T-helper 2 cell treated with Interferon-gamma antibody and Interleukin-4, amounts not matched to agents 5 μg/mL and 100 μg/mL, for 36 hours (primary cell): Measurements from ENCODE around the gene LGALS4.
A peak's percentile ranks its signal among the peaks of the same experiment; 100 is the strongest.
"Not testable (repeated sequence)": the region's sequence is repeated elsewhere in the genome, so short reads cannot be mapped to it uniquely, and the experiment has no call there.

ENCODE experiments used
- DNase-seq: peaks from one replicate; pipeline ENCODE4 v3.0.0; 2021; ENCODE audit warnings: low spot score
- H3K27ac Mint-ChIP-seq: one replicate; pipeline ENCODE4 v1.8.0; 2021; ENCODE audit warnings: mild to moderate bottlenecking, mixed read lengths
- H3K27me3 Mint-ChIP-seq: one replicate; pipeline ENCODE4 v1.8.0; 2021; ENCODE audit warnings: low read depth, mixed read lengths
- H3K36me3 Mint-ChIP-seq: one replicate; pipeline ENCODE4 v1.8.0; 2021; ENCODE audit warnings: low read depth, mixed read lengths
- H3K4me1 Mint-ChIP-seq: one replicate; pipeline ENCODE4 v1.8.0; 2021; ENCODE audit warnings: low read depth, mixed read lengths
- H3K4me3 Mint-ChIP-seq: one replicate; pipeline ENCODE4 v1.8.0; 2022; ENCODE audit warnings: mild to moderate bottlenecking, moderate library complexity, mixed read lengths
- H3K9me3 Mint-ChIP-seq: one replicate; pipeline ENCODE4 v1.8.0; 2021; ENCODE audit warnings: mixed read lengths

The LGALS4 gene

DNA sequence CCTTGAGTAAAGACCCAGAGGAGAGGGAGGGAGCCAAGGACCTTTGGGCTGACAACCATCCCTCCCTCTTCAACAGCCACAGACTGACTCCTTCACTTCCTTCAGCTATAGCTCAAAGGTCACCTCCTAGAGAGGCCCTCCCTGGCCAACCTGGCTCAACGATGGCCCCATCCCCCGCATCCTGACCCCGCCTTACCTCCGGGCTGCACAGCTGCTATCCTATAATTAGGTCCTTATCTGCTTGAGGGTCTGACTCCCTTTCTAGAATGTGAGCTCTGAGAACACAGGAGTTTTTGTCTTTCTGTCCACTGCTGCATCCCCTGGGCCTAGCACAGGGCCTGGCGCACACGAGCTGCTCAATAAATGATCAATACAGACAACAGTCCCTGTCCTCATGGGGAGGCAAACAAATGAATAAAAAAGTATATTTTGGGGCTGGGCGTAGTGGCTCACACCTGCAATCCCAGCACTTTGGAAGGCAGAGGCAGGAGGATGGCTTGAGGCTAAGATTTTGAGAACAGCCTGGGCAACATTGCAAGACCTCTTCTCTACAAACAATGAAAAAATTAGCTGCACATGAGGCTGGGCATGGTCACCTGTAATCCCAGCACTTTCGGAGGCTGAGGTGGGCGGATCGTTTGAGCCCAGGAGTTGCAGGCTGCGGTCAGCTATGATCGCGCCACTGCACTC lies 6.6 kb upstream of the LGALS4 start:
- H3K27me3 Mint-ChIP-seq, result no peaks in the 10 kb centered on the region
- H3K4me3 Mint-ChIP-seq, result no peak overlapping the region
- H3K4me1 Mint-ChIP-seq, result peaks cover 4% of the 10 kb centered on the region
- DNase-seq, result no peak
- H3K9me3 Mint-ChIP-seq, result no peaks in the 10 kb centered on the region
- H3K36me3 Mint-ChIP-seq, result peaks cover 52% of the 10 kb centered on the region
- H3K27ac Mint-ChIP-seq, result no peak overlapping the region

DNA sequence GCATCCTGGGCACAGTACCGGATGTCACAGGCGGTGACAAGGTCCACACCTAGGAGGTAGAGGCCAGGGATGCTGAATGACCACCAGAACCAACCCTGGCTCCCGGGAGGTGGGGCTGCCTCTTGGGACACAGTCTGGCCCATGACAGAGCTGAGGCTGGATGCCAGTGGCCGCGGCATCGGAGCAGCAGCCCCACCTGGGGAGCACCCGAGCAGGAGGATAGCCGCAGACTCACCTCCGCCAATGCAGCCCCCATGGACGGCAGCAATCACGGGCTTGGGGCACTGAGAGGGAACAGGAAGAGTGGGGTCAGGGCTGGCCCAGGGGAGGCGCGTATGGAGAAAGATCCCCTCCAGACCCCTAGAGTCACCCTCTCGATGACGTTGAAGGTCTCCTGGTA lies 4.3 kb upstream of the LGALS4 start:
- H3K36me3 Mint-ChIP-seq, result peaks cover 30% of the 10 kb centered on the region
- no peaks in the 10 kb centered on the region for H3K4me1 Mint-ChIP-seq

DNA sequence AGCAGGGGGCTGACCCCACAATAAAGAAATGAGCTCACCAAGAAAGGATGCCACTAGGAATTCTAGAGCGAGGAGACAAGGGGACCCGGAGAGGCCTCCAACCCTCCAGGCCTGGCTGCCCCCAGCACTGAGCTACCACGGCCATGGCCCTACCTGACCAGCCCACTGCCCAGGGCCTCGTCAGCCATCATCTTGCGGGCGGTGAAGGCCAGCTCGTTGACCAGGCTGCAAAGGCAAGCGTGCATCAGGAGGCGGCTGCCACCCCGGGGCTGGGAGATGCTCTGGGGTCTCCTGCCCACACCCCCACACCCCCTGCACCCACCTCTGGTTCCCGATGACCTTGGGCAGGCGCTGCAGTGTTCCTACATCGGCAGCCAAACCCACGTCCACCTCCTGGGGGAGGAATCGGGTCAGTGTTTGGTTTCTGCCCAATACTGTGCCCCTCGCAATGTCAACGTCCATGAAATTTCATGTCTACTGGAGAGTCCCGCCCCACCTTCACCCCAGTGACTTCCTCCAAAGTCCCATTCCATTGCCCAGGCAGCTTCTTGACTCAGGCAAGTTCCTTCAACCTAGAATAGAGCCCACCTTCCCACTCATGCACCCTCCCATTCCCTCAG lies 3.5 kb upstream of the LGALS4 start:
- Mint-ChIP-seq H3K4me3 (no peak overlapping the region), H3K4me1 (no peaks in the 10 kb centered on the region), H3K27ac (no peak overlapping the region), H3K27me3 (no peaks in the 10 kb centered on the region), H3K36me3 (peaks cover 27% of the 10 kb centered on the region), H3K9me3 (no peaks in the 10 kb centered on the region)
- DNase-seq, result no peak

More for the DNA sequence above, 4.3 kb upstream of the LGALS4 start:
- DNase-seq, result no peak
- H3K9me3 Mint-ChIP-seq, result no peaks in the 10 kb centered on the region
- H3K27ac Mint-ChIP-seq, result no peak overlapping the region
- H3K4me3 Mint-ChIP-seq, result no peak overlapping the region
- H3K27me3 Mint-ChIP-seq, result no peaks in the 10 kb centered on the region

DNA sequence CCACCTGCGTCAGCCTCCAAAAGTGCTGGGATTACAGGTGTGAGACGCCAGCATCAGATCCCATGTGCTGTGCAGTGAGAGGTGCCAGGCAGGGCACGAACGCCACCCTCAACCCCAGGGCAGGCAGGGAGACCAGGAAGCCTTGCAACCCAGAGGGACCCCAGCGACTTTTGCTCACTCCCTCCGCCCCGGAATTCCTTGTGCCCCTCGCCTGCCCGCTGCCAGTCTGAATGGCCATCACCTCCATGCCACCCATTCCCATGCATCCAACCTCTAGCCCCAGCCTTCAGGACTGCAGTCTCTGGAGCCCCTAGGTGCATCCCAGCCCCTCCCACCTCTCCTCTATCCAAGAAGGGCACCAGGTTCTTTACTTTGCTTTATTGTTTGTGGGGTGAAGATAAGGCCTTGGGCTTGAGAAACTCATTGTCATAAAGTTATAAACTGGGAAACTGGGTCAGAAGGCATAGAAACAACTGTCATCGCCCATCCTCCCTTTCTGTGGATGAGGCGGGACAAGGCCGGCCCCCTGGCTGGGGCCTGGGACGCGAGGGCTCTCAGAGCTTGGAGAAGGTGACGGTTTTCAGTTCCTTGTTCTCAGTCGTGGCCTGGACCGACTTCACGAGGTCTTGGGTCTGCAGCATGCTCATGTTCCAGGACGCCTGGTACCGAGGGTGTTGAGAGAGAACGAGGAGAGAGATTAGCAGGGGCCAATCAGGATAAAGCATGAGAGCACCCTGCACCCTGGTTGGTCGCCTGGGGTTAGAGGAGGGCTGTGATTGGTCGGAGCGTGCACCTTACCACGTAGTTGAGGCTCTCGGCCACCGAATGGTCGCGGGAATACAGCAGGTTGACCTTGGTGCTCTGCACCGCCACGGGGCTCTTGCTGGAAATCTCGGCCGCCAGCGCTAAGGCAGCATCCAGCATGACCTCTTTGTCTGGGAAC lies 2.6 kb upstream of the LGALS4 start:
- Mint-ChIP-seq H3K27me3 (no peaks in the 10 kb centered on the region), H3K4me3 (no peak overlapping the region), H3K36me3 (peaks cover 22% of the 10 kb centered on the region), H3K27ac (no peak overlapping the region), H3K4me1 (no peaks in the 10 kb centered on the region), H3K9me3 (no peaks in the 10 kb centered on the region)
- no peak for DNase-seq

DNA sequence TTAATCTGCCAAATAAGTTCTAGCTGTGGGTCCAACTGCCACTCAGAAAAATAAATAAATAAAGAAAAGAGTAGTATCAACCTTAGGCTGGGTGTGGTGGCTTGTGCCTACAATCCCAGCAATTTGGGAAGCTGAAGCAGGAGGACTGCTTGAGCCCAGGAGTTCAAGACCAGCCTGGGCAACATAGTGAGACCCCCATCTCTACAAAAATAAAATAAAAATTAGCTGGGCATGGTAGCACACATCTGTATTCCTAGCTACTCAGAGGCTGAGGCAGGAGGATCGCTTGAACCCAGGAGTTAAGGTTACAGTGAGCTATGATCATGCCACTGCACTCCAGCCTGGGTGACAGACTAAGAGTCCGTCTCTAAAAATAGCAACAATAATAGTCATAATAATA lies 1.2 kb upstream of the LGALS4 start:
- not testable (repeated sequence) for H3K4me1 Mint-ChIP-seq, H3K27ac Mint-ChIP-seq, H3K27me3 Mint-ChIP-seq, H3K4me3 Mint-ChIP-seq, H3K9me3 Mint-ChIP-seq, DNase-seq
- H3K36me3 Mint-ChIP-seq, result peaks cover 18% of the 10 kb centered on the region

DNA sequence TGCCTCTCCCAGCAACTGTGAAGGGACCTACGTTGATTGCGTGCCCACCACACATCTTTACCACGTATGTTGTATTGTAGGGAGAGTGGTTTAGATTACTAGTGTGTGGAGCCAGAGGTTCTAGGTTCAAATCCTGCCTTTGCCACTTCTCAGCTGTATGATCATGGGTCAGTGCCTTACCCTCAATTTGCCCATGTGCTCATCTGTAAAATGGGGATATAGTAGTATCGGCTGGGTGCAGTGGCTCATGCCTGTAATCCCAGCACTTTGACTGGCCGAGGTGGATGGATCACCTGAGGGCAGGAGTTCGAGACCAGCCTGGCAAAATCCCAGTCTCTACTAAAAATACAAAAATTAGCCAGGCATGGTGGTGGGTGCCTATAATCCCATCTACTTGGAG lies 578 bp upstream of the LGALS4 start:
- no peak for DNase-seq
- H3K9me3 Mint-ChIP-seq, result no peaks in the 10 kb centered on the region
- H3K4me3 Mint-ChIP-seq, result no peak overlapping the region
- H3K4me1 Mint-ChIP-seq, result no peaks in the 10 kb centered on the region
- no peaks in the 10 kb centered on the region for H3K27me3 Mint-ChIP-seq
- H3K27ac Mint-ChIP-seq, result no peak overlapping the region
- peaks cover 18% of the 10 kb centered on the region for H3K36me3 Mint-ChIP-seq

DNA sequence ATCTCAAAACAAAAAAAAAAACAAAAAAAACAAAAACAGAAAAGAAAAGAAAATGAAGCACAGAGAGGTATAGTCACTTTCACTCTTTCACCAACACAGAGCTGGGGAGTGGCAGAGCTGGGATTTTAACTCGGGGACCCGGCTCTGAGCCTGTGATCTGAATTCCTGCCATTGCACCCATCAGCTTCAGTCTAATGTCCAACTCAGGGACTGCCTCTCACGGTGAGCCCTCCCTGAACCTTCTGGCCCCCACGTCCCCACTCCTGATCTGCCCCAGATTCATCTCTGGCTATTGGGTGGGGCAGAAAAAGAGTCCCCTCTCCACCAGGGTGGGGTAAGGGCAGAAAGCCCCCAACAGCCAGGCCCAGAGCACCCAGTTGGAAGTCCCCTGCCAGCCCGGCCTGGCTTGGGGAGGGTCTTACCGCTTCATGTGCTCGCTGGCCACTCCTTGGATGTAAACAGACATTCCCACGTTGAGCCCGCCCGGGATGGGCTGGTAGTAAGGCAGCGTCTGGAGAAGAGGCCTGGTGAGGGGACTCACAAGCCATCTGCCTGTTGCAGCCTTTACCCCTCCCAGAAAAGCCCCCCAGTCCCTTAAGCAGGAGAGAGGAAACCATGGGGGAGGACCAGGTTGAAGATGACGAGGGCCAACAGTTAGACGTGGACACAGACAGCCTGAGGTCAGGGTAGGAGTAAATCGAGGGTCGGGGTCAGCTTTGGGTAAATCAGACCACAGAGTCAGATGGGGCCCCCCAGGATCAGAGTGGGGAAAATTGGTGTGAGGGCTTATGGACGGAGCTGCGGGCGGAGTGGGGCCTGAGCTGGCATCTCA lies 520 bp downstream of the LGALS4 start:
- H3K4me3 Mint-ChIP-seq, result no peak overlapping the region
- H3K36me3 Mint-ChIP-seq, result peaks cover 14% of the 10 kb centered on the region
- no peaks in the 10 kb centered on the region for H3K27me3 Mint-ChIP-seq
- H3K27ac Mint-ChIP-seq, result no peak overlapping the region
- no peaks in the 10 kb centered on the region for H3K4me1 Mint-ChIP-seq
- no peak for DNase-seq
- no peaks in the 10 kb centered on the region for H3K9me3 Mint-ChIP-seq

DNA sequence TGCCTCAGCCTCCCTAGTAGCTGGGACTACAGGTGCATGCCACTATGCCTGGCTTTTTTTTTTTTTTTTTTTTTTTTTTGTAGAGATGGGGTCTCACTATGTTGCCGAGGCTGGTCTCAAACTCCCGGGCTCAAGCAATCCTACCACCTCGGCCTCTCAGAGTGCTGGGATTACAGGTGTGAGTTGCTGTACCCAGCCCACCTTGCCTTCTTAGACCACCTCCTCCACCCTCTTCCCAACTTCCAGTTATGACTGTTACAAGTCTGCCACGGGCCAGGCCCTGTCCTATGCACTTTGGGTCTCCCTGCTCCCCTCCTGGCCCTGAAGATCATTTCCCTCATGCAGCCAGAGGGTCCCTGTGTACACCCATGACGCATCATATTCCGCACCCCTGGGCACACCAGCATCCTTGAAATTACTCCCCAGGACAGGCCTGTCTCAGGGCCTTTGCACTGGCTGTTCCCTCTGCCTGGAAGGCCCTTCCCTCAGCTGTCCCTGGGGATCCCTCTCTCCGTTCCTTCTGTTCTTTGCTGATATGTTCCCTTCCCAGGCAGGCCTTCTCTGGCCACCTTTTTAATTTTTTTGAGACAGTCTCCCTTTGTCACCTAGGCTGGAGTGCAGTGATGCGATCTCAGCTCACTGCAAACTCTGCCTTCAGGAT lies 3.0 kb downstream of the LGALS4 start:
- H3K27me3 Mint-ChIP-seq, result no peaks in the 10 kb centered on the region
- H3K9me3 Mint-ChIP-seq, result no peaks in the 10 kb centered on the region
- H3K4me1 Mint-ChIP-seq, result peaks cover 5% of the 10 kb centered on the region
- H3K27ac Mint-ChIP-seq, result no peak overlapping the region
- DNase-seq, result no peak
- H3K4me3 Mint-ChIP-seq, result no peak overlapping the region
- H3K36me3 Mint-ChIP-seq, result no peaks in the 10 kb centered on the region

DNA sequence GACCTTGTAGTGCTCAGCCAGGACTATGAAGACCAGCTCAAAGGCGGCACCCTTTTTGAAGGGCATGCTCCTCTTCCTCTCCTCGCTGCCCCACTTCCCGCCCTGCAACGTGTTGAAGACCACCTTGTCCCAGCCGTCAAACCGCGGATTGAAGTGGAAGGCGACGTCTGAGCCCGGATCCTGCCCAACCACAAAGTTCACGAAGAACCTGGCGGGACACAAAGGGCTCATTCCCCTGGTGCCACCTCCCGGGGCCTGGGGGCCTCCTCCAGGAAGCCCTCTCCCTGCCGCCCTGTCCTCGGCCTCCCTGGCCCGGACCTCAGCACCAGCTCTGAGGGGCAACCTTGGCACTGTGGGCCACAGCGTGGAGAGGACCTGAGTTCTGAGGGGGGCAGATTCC lies 4.0 kb downstream of the LGALS4 start:
- Mint-ChIP-seq H3K27me3 (no peaks in the 10 kb centered on the region), H3K4me3 (no peak overlapping the region), H3K9me3 (no peaks in the 10 kb centered on the region), H3K36me3 (no peaks in the 10 kb centered on the region), H3K27ac (no peak overlapping the region), H3K4me1 (peaks cover 5% of the 10 kb centered on the region)
- DNase-seq, result no peak

DNA sequence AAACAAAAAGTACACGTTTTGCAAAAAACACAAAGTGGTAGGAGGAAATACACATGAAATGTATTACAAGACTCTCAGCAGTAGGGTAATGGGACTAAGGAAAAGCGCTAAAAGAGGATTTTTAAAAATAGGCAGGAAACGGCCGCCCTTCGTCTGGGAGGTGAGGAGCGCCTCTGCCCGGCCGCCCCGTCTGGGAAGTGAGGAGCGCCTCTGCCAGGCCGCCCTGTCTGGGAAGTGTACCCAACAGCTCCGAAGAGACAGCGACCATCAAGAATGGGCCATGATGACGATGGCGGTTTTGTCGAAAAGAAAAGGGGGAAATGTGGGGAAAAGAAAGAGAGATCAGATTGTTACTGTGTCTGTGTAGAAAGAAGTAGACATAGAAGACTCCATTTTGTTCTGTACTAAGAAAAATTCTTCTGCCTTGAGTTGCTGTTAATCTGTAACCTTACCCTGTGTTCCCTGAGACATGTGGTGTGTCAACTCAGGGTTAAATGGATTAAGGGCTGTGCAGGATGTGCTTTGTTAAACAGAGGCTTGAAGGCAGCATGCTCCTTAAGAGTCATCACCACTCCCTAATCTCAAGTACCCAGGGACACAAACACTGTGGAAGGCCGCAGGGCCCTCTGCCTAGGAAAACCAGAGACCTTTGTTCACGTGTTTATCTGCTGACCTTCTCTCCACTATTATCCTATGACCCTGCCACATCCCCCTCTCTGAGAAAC lies 5.2 kb downstream of the LGALS4 start:
- H3K27me3 Mint-ChIP-seq, H3K4me3 Mint-ChIP-seq, DNase-seq, H3K27ac Mint-ChIP-seq, H3K9me3 Mint-ChIP-seq, H3K4me1 Mint-ChIP-seq, H3K36me3 Mint-ChIP-seq: not testable (repeated sequence)

DNA sequence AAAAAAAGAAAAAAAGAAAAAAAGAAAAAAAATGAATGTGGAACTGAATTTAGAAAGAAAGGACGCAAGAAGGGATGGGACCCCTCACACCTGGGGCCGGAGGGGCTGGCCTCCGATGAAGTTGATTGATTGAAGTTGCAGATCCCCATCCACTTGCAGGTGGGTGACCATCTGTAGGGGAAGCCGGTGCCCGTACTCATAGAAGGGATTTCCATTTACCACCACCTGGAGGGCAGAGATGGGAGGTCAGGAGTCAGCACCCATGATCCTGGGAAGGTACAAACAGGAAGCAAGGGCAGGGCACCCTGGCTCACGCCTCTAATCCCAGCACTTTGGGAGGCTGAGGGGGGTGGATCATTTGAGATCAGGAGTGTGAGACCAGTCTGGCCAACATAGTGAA lies 6.4 kb downstream of the LGALS4 start:
- Mint-ChIP-seq H3K4me1 (peaks cover 5% of the 10 kb centered on the region), H3K27ac (no peak overlapping the region), H3K4me3 (no peak overlapping the region), H3K36me3 (no peaks in the 10 kb centered on the region), H3K27me3 (no peaks in the 10 kb centered on the region), H3K9me3 (no peaks in the 10 kb centered on the region)
- no peak for DNase-seq

DNA sequence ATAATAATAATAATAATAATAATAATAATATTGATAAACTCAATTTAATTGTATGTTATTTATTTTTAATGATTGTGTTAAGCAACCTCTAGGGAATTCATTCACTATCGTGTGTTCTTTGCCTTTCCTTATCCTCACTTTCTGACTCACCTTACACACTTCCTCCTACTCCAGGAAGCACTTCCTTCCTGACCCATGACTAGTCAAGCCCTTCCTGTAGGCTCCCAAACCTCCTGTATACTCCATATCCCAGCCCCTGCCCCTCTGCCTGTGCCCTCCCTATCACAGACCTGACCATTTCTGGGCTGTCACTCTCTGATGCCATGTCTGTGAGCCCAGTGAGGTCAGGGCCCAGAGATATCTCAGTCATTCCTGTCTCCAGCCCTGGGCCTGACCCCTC lies 7.6 kb downstream of the LGALS4 start:
- H3K4me3 Mint-ChIP-seq, result no peak overlapping the region
- no peaks in the 10 kb centered on the region for H3K27me3 Mint-ChIP-seq
- H3K27ac Mint-ChIP-seq, result peak overlapping the region; percentile 58
- DNase-seq, result no peak
- no peaks in the 10 kb centered on the region for H3K36me3 Mint-ChIP-seq
- no peaks in the 10 kb centered on the region for H3K9me3 Mint-ChIP-seq
- H3K4me1 Mint-ChIP-seq, result peaks cover 5% of the 10 kb centered on the region

DNA sequence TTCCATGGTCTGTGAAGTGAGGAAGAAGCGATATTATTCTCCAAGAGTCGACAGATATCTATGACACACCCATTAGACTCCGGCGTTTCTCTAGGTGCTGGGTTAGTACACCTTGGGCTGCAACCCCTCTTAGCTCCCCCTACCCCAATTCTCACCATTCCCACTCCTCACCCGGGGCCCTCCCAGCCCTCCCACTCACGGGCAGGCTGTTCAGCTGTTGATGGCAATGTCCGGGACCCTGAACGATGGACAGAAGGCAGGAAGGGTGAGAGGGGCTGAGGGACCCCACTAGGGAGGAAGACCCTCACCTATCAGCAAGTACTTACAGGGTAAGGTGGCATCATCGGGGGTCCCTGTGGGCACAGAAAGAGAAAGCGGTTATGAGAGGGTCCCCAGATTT lies 9.2 kb downstream of the LGALS4 start:
- no peak for DNase-seq
- peaks cover 5% of the 10 kb centered on the region for H3K4me1 Mint-ChIP-seq
- no peaks in the 10 kb centered on the region for H3K36me3 Mint-ChIP-seq
- no peak overlapping the region for H3K27ac Mint-ChIP-seq
- no peaks in the 10 kb centered on the region for H3K27me3 Mint-ChIP-seq
- H3K9me3 Mint-ChIP-seq, result no peaks in the 10 kb centered on the region
- H3K4me3 Mint-ChIP-seq, result no peak overlapping the region
